ENCODE measurements around the gene AGPAT2.
"Not testable (repeated sequence)": the region's sequence is repeated elsewhere in the genome, so short reads cannot be mapped to it uniquely, and the experiment has no call there.

DNA sequence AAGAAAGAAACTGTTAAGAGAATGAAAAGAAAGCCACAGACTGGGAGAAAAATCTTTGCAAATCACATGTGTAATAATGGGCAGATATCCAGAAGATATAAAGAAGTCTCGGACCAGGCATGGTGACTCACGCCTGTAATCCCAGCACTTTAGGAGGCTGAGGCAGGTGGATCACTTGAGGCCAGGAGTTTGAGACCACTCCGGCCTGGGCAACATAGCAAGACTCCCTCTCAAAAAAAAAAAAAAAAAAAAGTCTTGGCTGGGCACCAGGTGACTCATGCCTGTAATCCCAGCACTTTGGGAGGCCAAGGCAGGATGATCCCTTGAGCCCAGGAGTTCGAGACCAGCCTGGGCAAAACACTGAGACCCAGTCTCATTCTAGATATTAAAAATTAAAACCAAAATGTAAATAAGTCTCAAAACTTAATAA is 24.0 kb upstream of the AGPAT2 start:
- TF ChIP-seq ARNTL (CRISPR knock-in tag; IDR thresholded peaks at IDR 0.05; ENCODE audit: borderline replicate concordance, low read depth); ZFP3 (CRISPR knock-in tag; IDR thresholded peaks at IDR 0.05); ZNF70 (CRISPR knock-in tag; IDR thresholded peaks at IDR 0.05); TCF4 (CRISPR knock-in tag; IDR thresholded peaks at IDR 0.05; ENCODE audit: borderline replicate concordance): not testable (repeated sequence)
- TF ChIP-seq, protein P1, sequence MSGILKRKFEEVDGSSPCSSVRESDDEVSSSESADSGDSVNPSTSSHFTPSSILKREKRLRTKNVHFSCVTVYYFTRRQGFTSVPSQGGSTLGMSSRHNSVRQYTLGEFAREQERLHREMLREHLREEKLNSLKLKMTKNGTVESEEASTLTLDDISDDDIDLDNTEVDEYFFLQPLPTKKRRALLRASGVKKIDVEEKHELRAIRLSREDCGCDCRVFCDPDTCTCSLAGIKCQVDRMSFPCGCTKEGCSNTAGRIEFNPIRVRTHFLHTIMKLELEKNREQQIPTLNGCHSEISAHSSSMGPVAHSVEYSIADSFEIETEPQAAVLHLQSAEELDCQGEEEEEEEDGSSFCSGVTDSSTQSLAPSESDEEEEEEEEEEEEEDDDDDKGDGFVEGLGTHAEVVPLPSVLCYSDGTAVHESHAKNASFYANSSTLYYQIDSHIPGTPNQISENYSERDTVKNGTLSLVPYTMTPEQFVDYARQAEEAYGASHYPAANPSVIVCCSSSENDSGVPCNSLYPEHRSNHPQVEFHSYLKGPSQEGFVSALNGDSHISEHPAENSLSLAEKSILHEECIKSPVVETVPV (CRISPR knock-in tag; IDR thresholded peaks at IDR 0.05): not testable (repeated sequence)

Data from SK-N-SH treated with all-trans-retinoic acid at 6 μM for 48 hours (cell line).